Measurements from ENCODE around the gene UBN2.

UBN2 gene

DNA sequence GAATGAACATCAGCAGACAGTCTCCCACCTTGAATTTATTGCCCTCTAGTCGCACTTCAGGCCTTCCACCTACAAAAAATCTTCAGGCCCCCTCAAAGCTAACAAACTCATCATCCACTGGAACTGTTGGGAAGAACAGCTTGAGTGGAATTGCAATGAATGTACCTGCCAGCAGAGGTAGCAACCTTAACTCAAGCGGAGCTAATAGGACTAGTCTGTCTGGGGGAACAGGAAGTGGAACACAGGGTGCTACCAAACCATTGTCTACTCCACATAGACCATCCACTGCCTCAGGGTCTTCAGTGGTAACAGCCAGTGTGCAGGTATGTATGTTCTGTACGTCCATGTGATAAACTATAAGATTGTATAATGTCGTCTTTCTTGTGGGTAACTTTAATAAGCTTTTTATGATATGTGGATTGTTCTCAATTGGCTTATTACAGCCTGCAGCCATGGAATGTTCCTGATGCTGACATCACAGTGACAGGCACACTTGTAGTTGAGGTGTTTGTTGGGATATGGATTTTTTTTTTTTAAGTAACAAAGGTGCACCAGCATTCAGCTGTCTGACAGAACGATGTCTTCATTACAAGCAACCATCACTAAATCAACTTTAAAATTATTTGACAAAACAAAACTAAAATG is 53.3 kb downstream of the UBN2 start:
- Histone ChIP-seq H3K36me3 (ENCODE audit: control insufficient read depth, low read length) (peaks cover 25% of the 10 kb centered on the region), H4K20me1 (ENCODE audit: control insufficient read depth, insufficient read depth, low read depth, low read length) (no peaks in the 10 kb centered on the region), H3K4me2 (ENCODE audit: low read length) (no peak overlapping the region), H3K79me2 (ENCODE audit: control insufficient read depth, low read length) (no peaks in the 10 kb centered on the region), H3F3A (ENCODE audit: control insufficient read depth, insufficient read depth) (peaks cover 2% of the 10 kb centered on the region; the same call in 1 of the 2 replicates), H3K9me3 (ENCODE audit: control insufficient read depth, insufficient read depth, low read length) (no peaks in the 10 kb centered on the region), H3K4me1 (ENCODE audit: control insufficient read depth, low read length) (no peaks in the 10 kb centered on the region), H3K27me3 (ENCODE audit: control insufficient read depth, low read length) (no peaks in the 10 kb centered on the region), H3K4me3 (ENCODE audit: low read length) (no peak overlapping the region), H3K27ac (ENCODE audit: low read depth, low read length) (no peak overlapping the region), H3K9me2 (replicated peaks; ENCODE audit: control insufficient read depth, low read length) (no peaks in the 10 kb centered on the region)
- TF ChIP-seq, protein P1, sequence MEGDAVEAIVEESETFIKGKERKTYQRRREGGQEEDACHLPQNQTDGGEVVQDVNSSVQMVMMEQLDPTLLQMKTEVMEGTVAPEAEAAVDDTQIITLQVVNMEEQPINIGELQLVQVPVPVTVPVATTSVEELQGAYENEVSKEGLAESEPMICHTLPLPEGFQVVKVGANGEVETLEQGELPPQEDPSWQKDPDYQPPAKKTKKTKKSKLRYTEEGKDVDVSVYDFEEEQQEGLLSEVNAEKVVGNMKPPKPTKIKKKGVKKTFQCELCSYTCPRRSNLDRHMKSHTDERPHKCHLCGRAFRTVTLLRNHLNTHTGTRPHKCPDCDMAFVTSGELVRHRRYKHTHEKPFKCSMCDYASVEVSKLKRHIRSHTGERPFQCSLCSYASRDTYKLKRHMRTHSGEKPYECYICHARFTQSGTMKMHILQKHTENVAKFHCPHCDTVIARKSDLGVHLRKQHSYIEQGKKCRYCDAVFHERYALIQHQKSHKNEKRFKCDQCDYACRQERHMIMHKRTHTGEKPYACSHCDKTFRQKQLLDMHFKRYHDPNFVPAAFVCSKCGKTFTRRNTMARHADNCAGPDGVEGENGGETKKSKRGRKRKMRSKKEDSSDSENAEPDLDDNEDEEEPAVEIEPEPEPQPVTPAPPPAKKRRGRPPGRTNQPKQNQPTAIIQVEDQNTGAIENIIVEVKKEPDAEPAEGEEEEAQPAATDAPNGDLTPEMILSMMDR (IDR thresholded peaks at IDR 0.05; ENCODE audit: low read depth, low read length, poor library complexity, severe bottlenecking): no peak
- TF ChIP-seq EZH2phosphoT487 (IDR thresholded peaks at IDR 0.05; ENCODE audit: borderline replicate concordance, low read length): no peak

DNA sequence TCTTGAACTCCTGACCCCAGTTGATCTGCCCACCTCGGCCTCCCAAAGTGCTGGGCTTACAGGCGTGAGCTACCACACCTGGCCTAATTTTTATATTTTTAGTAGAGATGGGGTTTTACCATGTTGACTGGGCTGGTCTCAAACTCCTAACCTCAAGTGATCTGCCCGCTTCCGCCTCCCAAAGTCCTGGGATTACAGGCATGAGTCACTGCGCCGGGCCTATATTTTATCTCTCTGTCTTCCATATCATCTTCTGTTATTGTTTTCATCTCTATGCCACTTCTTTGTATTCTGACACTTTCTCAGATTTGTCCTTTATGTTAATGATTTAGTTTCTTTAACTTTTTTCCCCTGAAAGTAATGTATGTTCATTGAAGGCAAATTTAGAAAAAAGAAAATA is 55.1 kb downstream of the UBN2 start:
- H3K27me3 ChIP-seq (ENCODE audit: control insufficient read depth, low read length): no peaks in the 10 kb centered on the region
- H3F3A ChIP-seq (ENCODE audit: control insufficient read depth, insufficient read depth): peaks cover 2% of the 10 kb centered on the region; the same call in 1 of the 2 replicates
- no peak overlapping the region for H3K4me2 ChIP-seq (ENCODE audit: low read length)
- H3K36me3 ChIP-seq (ENCODE audit: control insufficient read depth, low read length): peaks cover 25% of the 10 kb centered on the region
- H3K4me3 ChIP-seq (ENCODE audit: low read length): no peak overlapping the region
- no peaks in the 10 kb centered on the region for H4K20me1 ChIP-seq (ENCODE audit: control insufficient read depth, insufficient read depth, low read depth, low read length)
- no peak overlapping the region for H3K27ac ChIP-seq (ENCODE audit: low read depth, low read length)
- no peaks in the 10 kb centered on the region for H3K9me3 ChIP-seq (ENCODE audit: control insufficient read depth, insufficient read depth, low read length)
- no peaks in the 10 kb centered on the region for H3K79me2 ChIP-seq (ENCODE audit: control insufficient read depth, low read length)
- no peaks in the 10 kb centered on the region for H3K4me1 ChIP-seq (ENCODE audit: control insufficient read depth, low read length)
- TF ChIP-seq, protein P1 (IDR thresholded peaks at IDR 0.05; ENCODE audit: low read depth, low read length, poor library complexity, severe bottlenecking): no peak
- no peak for TF ChIP-seq EZH2phosphoT487 (IDR thresholded peaks at IDR 0.05; ENCODE audit: borderline replicate concordance, low read length)
- H3K9me2 ChIP-seq (replicated peaks; ENCODE audit: control insufficient read depth, low read length): no peaks in the 10 kb centered on the region

DNA sequence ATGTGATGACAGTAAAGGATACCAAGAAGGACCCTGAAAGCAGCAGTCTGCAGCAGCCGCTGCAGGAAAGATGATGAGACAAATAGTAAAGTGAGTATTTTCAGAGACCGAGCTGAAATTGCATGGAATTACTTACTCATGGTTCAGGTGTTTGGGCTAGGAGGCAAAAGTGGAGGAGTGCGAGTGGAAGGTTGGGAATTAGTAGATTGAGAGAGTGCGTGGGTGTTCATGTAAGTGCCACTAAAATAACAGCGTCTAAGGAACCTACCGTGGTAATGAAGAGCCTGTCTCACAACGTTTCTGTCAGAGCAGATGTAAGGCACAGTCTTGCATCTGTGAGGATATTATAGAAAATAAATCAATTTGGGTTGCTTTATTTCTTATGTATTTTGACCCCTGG is 61.8 kb downstream of the UBN2 start:
- no peaks in the 10 kb centered on the region for H3K9me3 ChIP-seq (ENCODE audit: control insufficient read depth, insufficient read depth, low read length)
- no peaks in the 10 kb centered on the region for H3K27me3 ChIP-seq (ENCODE audit: control insufficient read depth, low read length)
- peaks cover 8% of the 10 kb centered on the region for H3K36me3 ChIP-seq (ENCODE audit: control insufficient read depth, low read length)
- H3K4me2 ChIP-seq (ENCODE audit: low read length): no peak overlapping the region
- no peaks in the 10 kb centered on the region for H3K4me1 ChIP-seq (ENCODE audit: control insufficient read depth, low read length)
- no peak for TF ChIP-seq EZH2phosphoT487 (IDR thresholded peaks at IDR 0.05; ENCODE audit: borderline replicate concordance, low read length)
- TF ChIP-seq, protein P1 (IDR thresholded peaks at IDR 0.05; ENCODE audit: low read depth, low read length, poor library complexity, severe bottlenecking): no peak
- H4K20me1 ChIP-seq (ENCODE audit: control insufficient read depth, insufficient read depth, low read depth, low read length): no peaks in the 10 kb centered on the region
- no peaks in the 10 kb centered on the region for H3K79me2 ChIP-seq (ENCODE audit: control insufficient read depth, low read length)
- no peaks in the 10 kb centered on the region for H3F3A ChIP-seq (ENCODE audit: control insufficient read depth, insufficient read depth)
- no peak overlapping the region for H3K4me3 ChIP-seq (ENCODE audit: low read length)
- H3K27ac ChIP-seq (ENCODE audit: low read depth, low read length): no peak overlapping the region
- no peaks in the 10 kb centered on the region for H3K9me2 ChIP-seq (replicated peaks; ENCODE audit: control insufficient read depth, low read length)

Data from DOHH2 (cell line).